ENCODE results near the gene RHBDL1.

Gene RHBDL1

DNA sequence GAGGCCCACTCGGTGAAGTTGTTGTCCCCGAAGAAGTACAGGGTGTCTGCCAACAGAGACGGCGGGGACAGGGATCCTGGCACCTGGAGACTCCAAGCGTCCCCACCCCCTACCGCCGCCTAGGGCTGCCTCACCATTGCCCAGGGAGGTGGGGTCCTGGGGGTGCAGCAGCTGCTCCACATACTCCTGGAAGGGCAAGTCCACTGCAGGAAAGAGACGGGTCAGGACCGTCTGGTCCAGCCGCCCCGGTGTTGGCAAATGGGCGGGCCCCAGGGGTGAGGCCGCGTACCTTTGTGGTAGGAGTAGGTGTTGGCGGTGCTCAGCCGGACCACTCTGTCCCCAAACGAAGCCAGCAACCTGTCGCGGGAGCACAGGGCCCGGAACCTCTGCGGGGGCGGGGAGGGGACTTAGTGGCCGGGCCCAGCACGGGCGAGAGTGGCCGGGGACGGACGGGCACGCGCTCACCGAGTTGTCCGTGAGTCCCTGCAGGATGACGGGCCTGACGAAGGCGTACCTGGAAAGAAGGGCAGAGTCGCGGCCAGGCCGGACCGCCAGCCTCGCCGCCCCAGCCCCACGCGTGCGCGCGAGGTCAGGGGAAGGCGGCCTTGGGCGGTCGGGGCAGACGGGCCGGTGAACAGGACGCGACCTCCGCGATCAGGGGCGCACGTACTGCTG lies 8.1 kb downstream of the RHBDL1 start (continued):
- TF ChIP-seq ZNF121 (tag by site-specific recombination; IDR thresholded peaks at IDR 0.05) (peak; percentile 71; the same call in 1 of the 2 replicates), KLF10 (tag by site-specific recombination; IDR thresholded peaks at IDR 0.05) (no peak; the same call in 1 of the 2 replicates), ZNF223 (tag by site-specific recombination; IDR thresholded peaks at IDR 0.05) (no peak), ZNF776 (tag by site-specific recombination; IDR thresholded peaks at IDR 0.05; ENCODE audit: borderline replicate concordance) (no peak), YY1 (tag by site-specific recombination; IDR thresholded peaks at IDR 0.05) (no peak; the same call in 1 of the 2 replicates), KLF16 (tag by site-specific recombination; IDR thresholded peaks at IDR 0.05) (peak; percentile 74; the same call in 1 of the 2 replicates), SALL2 (tag by site-specific recombination; IDR thresholded peaks at IDR 0.05; ENCODE audit: borderline replicate concordance) (no peak), ZNF514 (tag by site-specific recombination; IDR thresholded peaks at IDR 0.05) (no peak), ZNF174 (tag by site-specific recombination; IDR thresholded peaks at IDR 0.05) (no peak), ZNF341 (tag by site-specific recombination; IDR thresholded peaks at IDR 0.05; ENCODE audit: low read depth) (peak; percentile 70), ZNF132 (tag by site-specific recombination; IDR thresholded peaks at IDR 0.05; ENCODE audit: borderline replicate concordance) (no peak), ZBTB21 (tag by site-specific recombination; IDR thresholded peaks at IDR 0.05) (no peak), HOXC10 (CRISPR knock-in tag; IDR thresholded peaks at IDR 0.05) (no peak), ZXDB (tag by site-specific recombination; IDR thresholded peaks at IDR 0.05) (peak; percentile 94), SCRT2 (tag by site-specific recombination; IDR thresholded peaks at IDR 0.05) (peak; percentile 74), ZNF624 (tag by site-specific recombination; IDR thresholded peaks at IDR 0.05) (no peak), ZBTB8A (tag by site-specific recombination; IDR thresholded peaks at IDR 0.05) (peak; percentile 4), ZNF366 (tag by site-specific recombination; conservative IDR thresholded peaks at IDR 0.05) (no peak), ZNF146 (tag by site-specific recombination; IDR thresholded peaks at IDR 0.05) (no peak), PRDM1 (tag by site-specific recombination; IDR thresholded peaks at IDR 0.05) (no peak), ZNF324 (tag by site-specific recombination; IDR thresholded peaks at IDR 0.05) (peak; percentile 66; the same call in 1 of the 2 replicates), ZNF558 (tag by site-specific recombination; IDR thresholded peaks at IDR 0.05) (no peak), ZNF549 (tag by site-specific recombination; IDR thresholded peaks at IDR 0.05) (no peak), ZBTB1 (tag by site-specific recombination; IDR thresholded peaks at IDR 0.05) (no peak)
- TF ChIP-seq, protein P1, sequence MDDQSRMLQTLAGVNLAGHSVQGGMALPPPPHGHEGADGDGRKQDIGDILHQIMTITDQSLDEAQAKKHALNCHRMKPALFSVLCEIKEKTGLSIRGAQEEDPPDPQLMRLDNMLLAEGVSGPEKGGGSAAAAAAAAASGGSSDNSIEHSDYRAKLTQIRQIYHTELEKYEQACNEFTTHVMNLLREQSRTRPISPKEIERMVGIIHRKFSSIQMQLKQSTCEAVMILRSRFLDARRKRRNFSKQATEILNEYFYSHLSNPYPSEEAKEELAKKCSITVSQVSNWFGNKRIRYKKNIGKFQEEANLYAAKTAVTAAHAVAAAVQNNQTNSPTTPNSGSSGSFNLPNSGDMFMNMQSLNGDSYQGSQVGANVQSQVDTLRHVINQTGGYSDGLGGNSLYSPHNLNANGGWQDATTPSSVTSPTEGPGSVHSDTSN (CRISPR knock-in tag; IDR thresholded peaks at IDR 0.05), result peak; percentile 17; the same call in 1 of the 2 replicates
- TF ChIP-seq, protein P2, sequence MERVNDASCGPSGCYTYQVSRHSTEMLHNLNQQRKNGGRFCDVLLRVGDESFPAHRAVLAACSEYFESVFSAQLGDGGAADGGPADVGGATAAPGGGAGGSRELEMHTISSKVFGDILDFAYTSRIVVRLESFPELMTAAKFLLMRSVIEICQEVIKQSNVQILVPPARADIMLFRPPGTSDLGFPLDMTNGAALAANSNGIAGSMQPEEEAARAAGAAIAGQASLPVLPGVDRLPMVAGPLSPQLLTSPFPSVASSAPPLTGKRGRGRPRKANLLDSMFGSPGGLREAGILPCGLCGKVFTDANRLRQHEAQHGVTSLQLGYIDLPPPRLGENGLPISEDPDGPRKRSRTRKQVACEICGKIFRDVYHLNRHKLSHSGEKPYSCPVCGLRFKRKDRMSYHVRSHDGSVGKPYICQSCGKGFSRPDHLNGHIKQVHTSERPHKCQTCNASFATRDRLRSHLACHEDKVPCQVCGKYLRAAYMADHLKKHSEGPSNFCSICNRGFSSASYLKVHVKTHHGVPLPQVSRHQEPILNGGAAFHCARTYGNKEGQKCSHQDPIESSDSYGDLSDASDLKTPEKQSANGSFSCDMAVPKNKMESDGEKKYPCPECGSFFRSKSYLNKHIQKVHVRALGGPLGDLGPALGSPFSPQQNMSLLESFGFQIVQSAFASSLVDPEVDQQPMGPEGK (tag by site-specific recombination; IDR thresholded peaks at IDR 0.05), result peak; percentile 94
- TF ChIP-seq, protein P3, sequence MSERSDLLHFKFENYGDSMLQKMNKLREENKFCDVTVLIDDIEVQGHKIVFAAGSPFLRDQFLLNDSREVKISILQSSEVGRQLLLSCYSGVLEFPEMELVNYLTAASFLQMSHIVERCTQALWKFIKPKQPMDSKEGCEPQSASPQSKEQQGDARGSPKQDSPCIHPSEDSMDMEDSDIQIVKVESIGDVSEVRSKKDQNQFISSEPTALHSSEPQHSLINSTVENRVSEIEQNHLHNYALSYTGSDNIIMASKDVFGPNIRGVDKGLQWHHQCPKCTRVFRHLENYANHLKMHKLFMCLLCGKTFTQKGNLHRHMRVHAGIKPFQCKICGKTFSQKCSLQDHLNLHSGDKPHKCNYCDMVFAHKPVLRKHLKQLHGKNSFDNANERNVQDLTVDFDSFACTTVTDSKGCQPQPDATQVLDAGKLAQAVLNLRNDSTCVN (tag by site-specific recombination; optimal IDR thresholded peaks at IDR 0.05), result peak; percentile 97
- TF ChIP-seq, protein P4, sequence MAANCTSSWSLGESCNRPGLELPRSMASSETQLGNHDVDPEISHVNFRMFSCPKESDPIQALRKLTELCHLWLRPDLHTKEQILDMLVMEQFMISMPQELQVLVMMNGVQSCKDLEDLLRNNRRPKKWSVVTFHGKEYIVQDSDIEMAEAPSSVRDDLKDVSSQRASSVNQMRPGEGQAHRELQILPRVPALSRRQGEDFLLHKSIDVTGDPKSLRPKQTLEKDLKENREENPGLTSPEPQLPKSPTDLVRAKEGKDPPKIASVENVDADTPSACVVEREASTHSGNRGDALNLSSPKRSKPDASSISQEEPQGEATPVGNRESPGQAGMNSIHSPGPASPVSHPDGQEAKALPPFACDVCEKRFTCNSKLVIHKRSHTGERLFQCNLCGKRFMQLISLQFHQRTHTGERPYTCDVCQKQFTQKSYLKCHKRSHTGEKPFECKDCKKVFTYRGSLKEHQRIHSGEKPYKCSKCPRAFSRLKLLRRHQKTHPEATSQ (tag by site-specific recombination; IDR thresholded peaks at IDR 0.05), result peak; percentile 98
- TF ChIP-seq, protein P5, sequence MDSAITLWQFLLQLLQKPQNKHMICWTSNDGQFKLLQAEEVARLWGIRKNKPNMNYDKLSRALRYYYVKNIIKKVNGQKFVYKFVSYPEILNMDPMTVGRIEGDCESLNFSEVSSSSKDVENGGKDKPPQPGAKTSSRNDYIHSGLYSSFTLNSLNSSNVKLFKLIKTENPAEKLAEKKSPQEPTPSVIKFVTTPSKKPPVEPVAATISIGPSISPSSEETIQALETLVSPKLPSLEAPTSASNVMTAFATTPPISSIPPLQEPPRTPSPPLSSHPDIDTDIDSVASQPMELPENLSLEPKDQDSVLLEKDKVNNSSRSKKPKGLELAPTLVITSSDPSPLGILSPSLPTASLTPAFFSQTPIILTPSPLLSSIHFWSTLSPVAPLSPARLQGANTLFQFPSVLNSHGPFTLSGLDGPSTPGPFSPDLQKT (IDR thresholded peaks at IDR 0.05; ENCODE audit: borderline replicate concordance, low read depth, low read length), result no peak
- TF ChIP-seq, protein P6, sequence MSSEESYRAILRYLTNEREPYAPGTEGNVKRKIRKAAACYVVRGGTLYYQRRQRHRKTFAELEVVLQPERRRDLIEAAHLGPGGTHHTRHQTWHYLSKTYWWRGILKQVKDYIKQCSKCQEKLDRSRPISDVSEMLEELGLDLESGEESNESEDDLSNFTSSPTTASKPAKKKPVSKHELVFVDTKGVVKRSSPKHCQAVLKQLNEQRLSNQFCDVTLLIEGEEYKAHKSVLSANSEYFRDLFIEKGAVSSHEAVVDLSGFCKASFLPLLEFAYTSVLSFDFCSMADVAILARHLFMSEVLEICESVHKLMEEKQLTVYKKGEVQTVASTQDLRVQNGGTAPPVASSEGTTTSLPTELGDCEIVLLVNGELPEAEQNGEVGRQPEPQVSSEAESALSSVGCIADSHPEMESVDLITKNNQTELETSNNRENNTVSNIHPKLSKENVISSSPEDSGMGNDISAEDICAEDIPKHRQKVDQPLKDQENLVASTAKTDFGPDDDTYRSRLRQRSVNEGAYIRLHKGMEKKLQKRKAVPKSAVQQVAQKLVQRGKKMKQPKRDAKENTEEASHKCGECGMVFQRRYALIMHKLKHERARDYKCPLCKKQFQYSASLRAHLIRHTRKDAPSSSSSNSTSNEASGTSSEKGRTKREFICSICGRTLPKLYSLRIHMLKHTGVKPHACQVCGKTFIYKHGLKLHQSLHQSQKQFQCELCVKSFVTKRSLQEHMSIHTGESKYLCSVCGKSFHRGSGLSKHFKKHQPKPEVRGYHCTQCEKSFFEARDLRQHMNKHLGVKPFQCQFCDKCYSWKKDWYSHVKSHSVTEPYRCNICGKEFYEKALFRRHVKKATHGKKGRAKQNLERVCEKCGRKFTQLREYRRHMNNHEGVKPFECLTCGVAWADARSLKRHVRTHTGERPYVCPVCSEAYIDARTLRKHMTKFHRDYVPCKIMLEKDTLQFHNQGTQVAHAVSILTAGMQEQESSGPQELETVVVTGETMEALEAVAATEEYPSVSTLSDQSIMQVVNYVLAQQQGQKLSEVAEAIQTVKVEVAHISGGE (tag by site-specific recombination; conservative IDR thresholded peaks at IDR 0.05; ENCODE audit: low read depth), result no peak; the same call in 1 of the 2 replicates
